ENCODE measurements around the gene HYAL3.

Gene HYAL3

DNA sequence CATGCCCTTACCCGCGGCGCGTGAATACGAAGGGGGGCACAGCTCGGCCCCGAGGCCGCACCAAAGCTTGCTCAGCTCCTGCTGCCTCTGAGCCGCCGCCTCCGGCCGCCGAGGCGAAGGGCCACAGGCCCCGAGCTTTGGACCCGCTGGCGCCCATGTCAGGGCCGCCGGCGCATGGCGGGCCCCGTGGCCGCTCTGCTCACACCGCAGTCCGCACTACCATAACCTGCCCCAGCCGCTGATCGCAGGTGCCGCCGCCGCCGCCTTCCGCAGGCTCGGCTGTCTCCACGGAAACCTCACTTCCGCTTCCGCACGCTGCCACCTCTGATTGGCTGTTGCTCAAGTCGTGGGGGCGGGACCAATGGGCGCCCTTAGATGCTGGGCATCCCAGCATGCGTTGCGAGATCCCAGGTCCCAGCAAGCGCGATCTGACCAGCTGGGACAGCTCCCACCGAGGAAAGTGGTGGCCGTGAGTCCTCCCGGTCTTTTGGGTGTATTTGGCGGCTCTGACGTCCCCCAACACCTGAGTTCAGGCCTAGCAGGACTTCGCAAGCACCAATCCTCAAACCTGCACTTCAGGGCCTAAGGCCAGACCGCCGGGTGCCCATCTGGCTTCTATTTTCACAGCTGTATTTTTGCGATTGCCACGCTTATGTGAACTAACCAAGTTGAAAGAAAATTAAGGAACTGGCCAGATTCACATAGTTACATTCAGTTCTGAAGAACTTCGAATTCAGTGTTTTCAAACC is 28.9 kb upstream of the HYAL3 start, which contains the start of gene TUSC2:
TUSC2 (minus strand) TSS at position 281 of the 749 bp plus-strand sequence; CDS start at position 157, 124 bp downstream.
- peak; percentile 91 for DNase-seq

DNA sequence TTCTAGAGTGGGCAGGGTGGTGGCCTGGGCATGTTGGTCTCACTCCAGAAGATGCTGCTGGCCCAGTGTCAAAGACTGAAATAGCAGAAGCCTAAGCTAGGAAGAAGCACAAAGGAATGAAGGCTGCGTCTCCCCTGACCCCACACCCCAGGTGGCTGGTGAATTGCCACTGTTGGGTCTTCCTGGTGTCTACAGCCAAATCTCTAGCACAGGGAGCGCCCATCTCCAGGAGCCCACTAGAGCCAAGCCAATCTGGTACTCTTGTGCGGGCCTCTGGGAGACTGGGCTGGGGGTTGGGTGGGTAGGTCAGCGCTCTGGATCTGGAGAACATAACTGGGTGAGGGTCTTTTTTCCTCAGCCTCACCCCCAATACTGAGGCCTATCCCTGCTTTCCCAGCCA is 27.9 kb upstream of the HYAL3 start:
- DNase-seq: no peak

DNA sequence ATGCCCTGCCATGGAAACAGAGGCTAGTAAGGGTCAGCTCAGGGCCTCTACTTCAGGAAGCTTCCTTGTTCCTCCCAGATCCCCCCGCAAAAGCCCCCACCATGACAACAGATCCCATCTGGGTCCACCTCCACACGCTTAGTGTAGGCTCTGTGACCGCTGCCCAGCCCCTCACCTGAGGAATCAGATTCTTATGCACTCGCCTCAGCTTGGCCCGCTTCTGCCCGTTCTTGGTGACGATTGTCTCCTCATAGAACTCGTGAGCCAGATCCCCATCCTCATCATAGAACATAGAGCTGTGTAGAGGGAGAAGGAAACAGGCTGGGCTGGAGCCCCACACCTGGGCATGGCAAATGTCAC is 27.0 kb upstream of the HYAL3 start:
- no peak for DNase-seq

DNA sequence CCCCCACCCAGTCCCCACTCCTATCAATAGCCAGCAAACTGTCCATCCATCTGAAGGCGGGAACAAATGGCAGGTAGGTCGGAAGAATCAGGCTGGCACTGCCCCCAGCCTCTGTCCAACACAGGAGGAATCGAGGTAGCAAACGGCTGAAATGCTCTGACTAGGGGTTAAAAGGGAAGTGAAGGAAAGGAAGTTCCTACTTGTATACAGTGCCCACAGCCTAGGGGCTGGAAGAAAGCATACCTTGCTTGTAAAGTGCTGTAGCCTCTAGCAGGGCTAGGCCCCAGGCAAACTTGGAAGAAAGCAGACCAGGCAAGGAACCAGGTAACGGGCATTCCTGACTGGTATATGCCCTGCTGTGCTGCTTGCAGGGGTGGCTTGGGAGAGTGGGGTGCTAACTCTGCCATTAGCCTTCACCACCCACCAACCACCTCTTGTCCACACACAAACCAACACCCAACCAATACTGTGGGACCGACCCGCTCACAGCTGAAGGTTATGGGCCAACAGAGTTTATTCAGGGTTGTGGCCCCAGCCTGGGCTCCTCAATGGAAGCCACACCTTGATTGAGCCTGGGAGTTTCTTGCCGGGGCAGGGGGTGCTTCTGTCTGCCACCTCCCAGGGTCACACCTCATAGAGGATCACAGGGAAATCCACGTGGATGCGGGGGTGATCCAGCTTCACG is 26.4 kb upstream of the HYAL3 start:
- no peak for DNase-seq

DNA sequence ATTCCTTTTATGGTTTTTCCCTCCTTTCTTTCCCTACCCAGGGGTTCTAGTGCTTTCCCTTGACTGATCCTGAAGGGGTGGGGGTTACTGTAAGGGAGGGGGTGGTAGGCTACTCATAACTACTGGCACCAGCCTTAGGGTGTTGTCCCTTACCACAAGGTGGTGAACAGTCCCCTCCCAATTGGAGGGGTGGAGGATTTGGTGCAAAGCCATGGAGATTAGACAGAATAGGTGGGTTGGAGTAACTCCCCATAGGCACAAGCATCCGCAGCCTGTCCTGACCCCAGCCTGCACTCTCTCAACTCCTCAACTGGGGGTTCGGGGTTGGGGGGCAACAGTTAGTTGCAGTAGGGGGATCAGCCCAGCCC is 25.9 kb upstream of the HYAL3 start:
- no peak for DNase-seq

DNA sequence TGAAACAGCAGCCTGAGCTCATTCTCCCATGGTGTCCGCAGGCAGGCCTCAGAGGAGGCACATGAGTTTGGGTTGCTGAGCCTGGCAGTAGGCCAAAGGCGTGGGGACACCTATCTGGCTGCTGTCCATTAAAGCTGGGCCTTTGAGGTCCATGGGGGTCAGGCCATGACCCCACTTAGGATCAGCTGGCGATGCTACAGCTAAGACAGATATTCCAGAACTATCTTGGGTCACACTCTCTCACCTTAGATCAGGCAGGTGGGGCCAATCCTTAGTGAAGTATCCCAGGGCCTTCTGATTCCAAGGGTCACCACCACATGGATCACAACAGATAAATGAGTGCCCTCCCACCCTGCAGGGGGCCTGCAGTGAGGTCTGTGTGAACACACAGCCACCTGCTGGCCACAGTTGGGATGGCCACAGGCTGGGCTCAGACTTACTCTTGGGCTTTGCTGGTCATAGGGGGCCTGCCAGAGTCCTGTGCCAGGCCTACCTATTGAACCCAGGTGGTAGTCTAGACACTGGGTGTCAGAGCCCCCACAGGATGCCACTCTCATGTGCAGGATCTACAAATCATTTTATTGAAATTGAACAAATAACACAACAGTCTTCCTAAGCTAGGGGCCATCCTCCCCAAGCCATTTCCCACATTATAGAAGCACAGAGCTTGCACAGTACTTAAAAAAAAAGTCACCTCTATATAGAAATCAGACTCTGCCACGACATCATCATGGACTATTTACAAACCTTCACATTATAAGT is 25.3 kb upstream of the HYAL3 start:
- no peak for DNase-seq

DNA sequence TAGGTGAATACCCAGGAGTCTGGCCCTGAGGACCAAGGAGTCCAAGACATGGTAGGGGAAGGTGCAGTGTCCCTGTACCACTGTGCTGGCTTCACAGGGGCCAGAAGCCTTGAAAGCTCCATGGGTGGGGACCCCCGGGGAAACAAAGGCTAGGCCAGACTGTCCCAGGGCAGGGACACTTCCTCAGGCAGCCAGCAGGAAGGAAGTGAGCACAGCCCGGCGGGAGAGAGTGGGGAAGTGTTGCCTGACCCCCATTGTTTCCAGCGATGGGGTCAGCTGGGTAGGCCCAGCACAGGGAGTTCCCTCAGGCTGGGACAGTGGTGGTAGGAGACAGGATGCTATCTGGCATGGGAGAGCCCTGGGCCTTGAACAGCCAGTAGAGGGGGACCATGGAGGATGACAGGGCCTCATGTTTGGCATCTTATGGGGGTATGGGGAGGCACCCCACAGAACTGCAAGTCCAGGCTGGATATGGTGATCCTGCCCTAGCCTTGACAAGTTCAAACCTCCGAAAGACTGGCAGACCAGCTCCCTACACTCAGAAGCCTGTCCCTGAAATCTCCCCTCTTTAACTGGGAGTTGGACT is 24.5 kb upstream of the HYAL3 start:
- no peak for DNase-seq

DNA sequence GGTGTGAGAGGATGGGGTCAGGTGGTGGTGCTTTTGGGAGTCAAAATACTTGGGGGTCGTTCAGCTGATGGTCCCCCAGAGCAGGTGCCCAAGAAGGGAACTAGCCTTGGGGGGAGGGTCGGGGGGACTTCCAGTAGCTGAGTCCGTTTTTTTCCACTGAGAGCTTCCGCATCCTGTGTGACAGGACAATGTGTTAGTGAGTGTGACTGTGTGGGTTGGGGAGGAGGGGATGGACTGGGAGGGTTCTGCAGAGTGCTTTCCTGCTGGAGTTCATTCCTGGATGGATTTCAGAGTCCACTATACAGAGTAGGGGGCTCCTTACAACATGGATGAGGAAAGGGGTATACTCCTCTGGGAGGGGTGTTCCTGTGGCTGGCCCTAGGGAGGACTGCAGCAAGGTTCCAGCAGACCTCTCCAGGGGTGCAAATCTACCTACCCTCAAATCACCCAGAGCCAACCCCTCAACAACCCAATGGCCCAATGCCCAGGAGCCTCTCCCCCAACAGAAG is 23.9 kb upstream of the HYAL3 start:
- no peak for DNase-seq

DNA sequence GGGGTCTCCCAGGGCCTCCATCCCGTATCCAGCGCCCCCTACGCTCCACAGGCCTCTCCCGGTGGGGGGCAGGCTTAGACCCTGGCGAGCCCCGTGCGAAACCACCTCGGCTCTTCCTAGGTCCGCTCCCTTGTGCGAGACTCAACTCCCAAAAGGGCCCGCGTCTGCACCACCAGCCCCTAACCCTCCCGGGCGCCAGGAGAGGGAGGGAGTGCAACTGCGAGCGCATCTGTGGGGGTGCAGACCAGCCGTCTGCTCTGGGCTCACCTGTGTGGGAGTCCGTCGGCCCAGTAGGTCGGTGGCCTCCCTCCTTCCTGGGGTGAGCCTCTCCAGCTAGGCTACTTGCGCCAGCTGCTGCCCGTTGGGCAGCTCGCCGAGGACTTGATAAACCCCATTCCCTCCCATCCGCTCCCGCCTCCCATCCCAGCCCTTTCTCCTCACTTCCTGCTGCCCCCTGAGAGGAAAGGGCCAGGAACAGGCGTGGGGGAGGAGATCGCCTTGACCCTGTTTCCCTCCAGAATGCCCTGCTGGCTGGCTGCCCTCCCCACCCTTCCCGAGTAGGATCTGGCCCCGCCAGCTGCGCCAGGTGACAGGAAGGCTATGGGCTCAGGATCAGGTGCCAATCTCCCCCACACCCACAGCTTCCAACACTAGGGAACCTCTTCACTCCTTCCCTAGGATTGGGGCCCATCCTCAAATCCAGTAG is 23.3 kb upstream of the HYAL3 start, which contains the start of gene HYAL2:
HYAL2 (minus strand) TSS at position 360 of the 706 bp plus-strand sequence. CDS start 2,256 bp downstream, outside the sequence.
- DNase-seq: peak; percentile 37

DNA sequence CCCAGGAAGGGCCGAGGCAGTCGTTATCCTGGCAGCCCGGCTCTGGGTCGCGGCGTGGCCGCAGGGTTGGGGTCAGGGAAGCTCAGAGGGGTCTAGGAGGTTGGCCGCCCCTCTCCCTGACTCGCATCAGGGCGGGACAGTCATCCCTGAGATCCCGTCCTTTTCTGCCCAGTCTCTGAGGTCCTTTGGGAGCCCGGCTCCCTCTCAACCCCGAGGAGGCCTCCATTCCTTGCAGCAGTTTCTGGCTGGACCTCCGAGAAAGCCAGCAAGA is 22.8 kb upstream of the HYAL3 start:
- DNase-seq: no peak

DNA sequence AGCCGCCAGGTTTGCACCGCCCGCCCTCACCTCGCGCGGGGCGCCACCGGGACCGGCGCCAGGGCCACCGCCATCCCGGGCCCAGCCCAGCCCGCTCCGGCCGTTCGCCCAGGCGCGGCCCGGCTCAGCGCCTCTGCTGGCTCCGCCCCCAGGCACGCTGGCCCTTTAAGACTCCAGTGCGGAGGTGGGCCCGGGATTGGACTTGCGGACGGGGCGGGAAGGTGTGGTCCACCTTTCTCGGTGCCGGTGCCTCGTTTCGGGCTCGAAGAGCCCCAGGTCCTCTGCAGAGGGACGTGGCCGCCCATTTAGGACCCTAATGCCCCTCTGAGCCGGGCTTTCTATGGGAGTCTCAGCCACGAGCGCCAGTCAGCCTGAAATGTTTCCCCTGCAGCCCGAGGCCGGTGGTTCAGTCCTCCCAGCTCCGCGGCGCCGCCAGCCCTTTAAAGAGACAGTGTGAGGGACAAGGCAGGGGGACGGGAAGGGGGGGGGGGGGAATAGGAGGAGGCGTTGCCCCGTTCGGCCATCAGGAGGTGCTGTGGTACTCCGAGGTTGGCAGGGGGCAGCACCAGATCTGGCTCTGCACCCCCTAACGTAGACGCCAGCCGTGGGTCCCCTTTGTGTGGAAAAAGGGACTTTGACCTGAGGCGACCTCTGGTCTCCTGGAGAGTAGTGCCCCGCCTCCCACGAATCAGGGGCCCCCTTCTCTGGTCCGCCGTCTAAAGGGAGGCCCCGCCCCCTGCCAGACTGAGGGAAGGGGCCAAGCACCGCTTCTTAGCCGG is 22.3 kb upstream of the HYAL3 start:
- DNase-seq: peak; percentile 58

DNA sequence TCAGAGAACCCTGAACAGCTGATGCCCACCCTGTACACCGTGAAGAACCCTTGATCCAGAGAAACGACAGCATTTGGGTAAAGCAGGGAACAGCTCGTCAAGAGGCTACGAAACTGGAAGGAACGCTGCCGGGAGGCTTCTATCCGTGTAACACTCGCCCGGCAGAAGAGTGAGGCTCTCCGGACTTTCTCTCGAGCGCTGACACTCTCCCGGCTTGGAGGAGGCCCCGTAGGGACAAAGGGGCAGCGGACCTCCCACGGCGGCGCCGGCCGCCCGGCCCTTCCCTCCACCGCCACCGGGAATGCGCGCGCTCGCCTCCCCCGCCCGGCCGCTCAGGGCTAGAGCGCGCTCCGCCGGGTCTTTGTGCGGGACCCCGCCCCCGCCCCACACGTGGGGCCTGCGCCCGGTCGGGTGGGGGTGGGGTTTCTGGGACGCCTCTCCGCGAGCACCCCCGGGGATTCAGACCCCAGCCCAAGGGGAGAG is 21.7 kb upstream of the HYAL3 start:
- DNase-seq: no peak

DNA sequence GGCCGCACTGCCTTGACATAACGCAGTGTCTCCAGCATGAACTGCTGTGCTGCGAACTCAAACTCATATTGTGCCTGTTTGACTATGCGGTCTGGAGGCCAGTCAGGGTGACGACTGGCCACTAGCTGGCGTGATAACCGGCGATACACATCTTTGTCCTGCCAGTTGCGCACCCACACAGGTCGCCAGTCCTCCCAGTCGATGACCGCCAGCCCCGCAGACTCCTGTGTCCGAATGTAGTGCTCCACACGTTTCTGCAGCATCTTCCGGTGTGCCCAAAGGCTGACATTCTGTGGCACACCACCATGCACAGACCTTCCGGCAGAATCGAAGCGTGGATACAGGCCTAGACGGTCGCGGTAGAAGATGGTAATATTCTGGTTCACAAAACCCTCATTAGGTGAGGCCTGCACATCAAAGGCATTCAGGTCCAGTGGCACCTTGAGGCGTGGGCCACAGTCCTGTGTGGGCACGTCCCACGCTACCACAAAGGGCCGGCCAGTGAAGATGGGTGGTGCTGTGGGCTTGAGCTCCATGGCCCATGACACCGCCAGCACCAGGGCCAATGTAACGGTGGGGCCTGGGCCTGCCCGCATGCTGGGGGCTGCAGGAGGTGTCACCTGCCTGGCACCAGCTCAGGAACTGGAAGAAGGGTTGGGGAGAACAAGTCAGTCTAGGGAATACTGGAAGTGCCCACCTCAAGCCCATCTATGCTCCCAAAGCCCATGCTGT is 20.9 kb upstream of the HYAL3 start:
- no peak for DNase-seq

DNA sequence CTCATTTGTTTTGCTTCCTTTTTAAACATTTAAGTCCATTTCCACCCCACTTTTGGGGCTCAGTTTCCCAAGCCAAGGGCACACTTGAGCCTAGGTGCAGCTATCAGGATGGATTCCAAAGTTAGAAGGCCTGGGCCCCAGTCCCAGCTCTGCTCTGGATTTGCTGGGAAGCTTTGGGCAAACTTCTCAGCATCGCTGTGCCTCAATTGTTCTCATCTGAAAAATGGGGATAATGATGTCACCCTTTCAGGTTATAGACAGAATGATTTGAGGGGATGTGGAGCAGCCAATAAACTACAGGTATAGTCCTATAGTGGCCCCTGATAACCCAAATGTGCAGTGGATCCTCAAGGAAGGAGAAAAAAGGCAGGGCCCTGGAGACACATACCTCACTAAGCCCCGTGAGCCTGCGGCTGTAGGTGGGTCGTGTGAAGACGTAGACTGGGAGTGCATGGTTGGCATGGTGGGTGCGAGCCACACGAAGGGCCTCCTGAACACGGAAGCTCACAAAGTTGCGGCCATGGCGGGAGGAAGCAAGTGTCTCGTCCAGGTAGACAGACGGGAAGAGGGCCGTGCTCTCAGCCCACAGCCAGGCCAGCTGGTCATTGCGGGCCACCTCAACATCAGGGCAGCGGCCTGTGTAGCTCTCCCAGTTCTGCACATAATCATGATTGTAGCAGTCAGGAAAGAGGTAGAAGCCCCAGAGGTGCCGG is 20.1 kb upstream of the HYAL3 start:
- no peak for DNase-seq

DNA sequence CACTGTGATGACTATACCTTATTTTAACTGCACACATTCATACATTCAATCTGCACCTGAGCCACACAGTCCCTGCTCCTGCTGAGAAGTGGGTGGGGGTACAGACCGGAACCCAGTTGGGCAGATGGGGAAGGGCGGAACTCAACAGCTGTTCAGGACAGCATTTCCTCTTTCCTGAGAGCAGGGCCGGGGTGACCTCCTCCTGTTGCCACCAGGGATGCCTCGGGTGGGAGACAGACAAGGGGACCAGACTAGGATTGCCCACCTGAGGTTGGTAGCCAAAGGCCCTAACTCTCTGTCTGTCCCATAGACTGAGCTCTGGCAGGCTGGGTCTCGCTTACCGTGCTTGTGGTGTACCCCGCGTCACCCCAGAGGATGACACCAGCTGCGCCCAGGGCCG is 19.4 kb upstream of the HYAL3 start:
- no peak for DNase-seq

DNA sequence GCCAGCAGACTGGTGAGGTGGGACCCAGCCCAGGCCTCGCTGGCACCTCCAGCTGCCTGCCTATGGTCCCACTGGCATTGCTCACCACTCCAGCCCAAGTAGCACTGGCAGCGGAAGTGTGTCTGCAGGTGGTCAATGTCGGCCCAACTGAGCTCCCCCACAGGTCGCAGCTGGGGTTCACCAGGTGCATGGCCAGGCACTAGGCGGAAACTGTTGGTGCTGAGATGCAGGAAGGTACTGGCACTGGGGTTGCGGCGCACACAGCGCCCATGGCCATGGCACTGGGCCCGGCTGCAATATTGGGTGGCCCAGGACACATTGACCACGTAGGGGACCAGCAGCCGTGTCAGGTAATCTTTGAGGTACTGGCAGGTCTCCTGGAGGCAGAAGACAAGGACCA is 19.0 kb upstream of the HYAL3 start:
- DNase-seq: no peak

DNA sequence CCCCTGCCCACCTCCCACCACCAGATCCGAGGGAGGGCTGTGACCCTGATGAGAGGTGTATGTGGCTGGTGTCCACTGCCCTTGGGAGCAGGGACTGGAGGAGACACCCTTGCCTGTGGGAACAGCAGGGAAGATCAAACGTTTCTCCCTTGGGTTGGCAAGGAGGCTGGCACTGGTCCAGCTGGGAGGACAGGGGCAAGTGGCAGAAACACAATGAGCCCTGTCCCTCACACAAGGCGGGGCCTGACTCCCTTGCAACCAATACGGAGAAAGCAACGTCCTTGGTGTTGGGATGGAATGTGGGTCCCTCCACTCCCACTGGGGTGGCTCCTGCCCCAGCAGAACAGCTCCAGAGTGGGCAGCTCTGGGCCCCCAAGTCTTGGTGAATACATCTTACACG is 18.1 kb upstream of the HYAL3 start:
- no peak for DNase-seq

DNA sequence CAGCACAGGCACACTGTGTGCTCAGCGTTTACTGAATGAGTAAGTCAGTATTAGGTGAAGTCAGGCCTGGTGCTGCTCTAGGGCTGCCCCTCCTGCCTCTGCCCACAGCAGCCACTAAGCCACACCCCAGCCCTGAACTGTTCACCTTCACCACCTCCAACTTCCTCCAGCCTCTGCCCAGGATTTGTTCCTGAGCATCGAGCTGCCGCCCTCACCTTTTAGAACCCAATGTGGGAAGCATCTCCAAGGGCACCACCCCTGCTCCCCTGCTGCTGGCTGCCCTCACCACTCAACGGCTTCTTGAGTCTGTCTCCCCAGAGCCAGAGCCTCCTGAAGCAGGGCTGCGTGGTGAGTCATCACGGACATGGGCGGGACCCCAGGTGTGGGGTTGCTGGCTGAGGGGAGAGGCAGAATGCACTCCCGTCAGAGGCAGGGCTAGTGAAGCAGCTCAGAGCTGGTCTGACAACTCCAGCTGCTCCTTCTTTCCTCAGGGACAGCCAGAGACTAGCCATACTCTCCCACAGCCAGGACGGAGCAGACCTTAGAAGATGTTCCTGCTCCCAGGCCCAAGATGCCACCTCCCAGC is 17.5 kb upstream of the HYAL3 start:
- no peak for DNase-seq

DNA sequence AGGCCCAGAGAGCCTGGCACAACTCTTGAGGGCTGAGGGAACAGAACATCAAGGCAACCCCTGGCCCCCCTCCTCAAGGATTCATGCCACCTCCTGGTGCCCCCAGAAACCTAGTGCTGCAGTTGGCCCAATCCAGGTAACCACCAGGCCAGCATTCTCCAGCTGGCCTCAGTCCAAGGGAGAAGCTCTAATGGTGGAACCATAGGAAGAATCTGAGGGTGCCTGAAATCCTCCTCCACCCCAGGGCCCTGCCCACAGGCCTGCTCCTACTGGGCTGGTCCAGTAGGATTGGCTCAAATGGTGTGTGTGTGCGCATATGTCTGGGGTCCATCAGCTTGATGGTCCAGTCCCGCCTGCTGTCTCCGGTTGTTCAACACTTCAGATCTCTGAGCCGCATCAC is 15.6 kb upstream of the HYAL3 start:
- DNase-seq: no peak

DNA sequence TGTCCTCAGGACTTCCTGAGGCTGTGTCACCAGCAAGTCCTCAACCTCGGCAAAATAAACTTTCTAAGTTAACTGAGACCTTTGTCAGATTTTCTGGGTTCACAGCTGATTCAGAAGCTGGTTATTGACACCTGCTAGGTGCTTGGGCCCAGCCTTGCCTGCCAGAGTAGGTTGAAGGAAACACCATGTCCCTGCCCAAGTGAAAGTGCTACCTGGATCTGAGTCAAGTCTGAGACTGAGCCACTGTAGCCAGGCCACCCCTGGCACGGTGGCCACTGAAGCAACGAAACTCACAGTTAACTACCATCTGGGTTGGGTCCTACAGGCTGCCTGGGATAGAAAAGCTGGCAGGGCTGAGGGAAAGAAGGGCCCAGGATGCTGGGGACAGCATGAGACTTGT is 15.1 kb upstream of the HYAL3 start:
- DNase-seq: no peak

All from NCI-H2029 (cell line).